Osteoblast (primary cell): ENCODE data around the gene CADPS2. TPM values are rescaled to one million over a fixed set of nuclear protein-coding genes. Genes with fewer than 3 reads are reported as not detected.

Experiments used
- DNase-seq: peaks from one replicate; pipeline ENCODE4 v3.0.0; 2011; ENCODE audit warnings: low spot score, mixed read lengths; ENCODE audit not compliant: insufficient read length; ENCODE audit errors: missing footprints
- H2AFZ ChIP-seq: 2 replicates; pipeline ENCODE4 v1.6.0; 2011; ENCODE audit warnings: mild to moderate bottlenecking, low read length
- H3K27ac ChIP-seq: 2 replicates; pipeline ENCODE4 v1.5.1; 2011; ENCODE audit warnings: mild to moderate bottlenecking, low read depth, low read length, moderate library complexity
- H3K27me3 ChIP-seq: 2 replicates; pipeline ENCODE4 v1.6.0; 2012; ENCODE audit warnings: mild to moderate bottlenecking, control low read depth, inconsistent platforms, low read length, moderate library complexity; ENCODE audit not compliant: insufficient read depth
- H3K36me3 ChIP-seq: 2 replicates; pipeline ENCODE4 v1.5.1; 2011; ENCODE audit warnings: mild to moderate bottlenecking, low read length, control low read depth, moderate library complexity; ENCODE audit not compliant: insufficient read depth
- H3K4me1 ChIP-seq: 2 replicates; pipeline ENCODE4 v1.5.1; 2011; ENCODE audit warnings: mild to moderate bottlenecking, low read length, control low read depth, moderate library complexity; ENCODE audit not compliant: insufficient read depth
- H3K4me2 ChIP-seq: 2 replicates; pipeline ENCODE4 v1.6.0; 2011; ENCODE audit warnings: mild to moderate bottlenecking, low read length; ENCODE audit not compliant: insufficient read depth
- H3K4me3 ChIP-seq: fragments of 200-600 bp; sonication (generic); 3 replicates; pipeline ENCODE4 v1.5.1; 2012; ENCODE audit warnings: mild to moderate bottlenecking, low read length, inconsistent platforms; ENCODE audit not compliant: insufficient read depth
- H3K79me2 ChIP-seq: 2 replicates; pipeline ENCODE4 v1.6.0; 2012; ENCODE audit warnings: mild to moderate bottlenecking, low read length, control low read depth, inconsistent platforms; ENCODE audit not compliant: insufficient read depth
- H3K9me3 ChIP-seq: 2 replicates; pipeline ENCODE4 v1.5.1; 2011; ENCODE audit warnings: low read depth, low read length, control low read depth
- H4K20me1 ChIP-seq: 2 replicates; pipeline ENCODE4 v1.6.0; 2012; ENCODE audit warnings: mild to moderate bottlenecking, low read length, control low read depth; ENCODE audit not compliant: insufficient read depth
- total RNA-seq: library from RNA; depleted of rRNA; stranded (reverse); fragments of >200 nt; gene quantifications from 2 replicates; pipeline ENCODE4 v1.2.3, GENCODE V29; 2012
- TF ChIP-seq, protein P1 (sequence below): IDR thresholded peaks from 2 replicates; pipeline ENCODE4 v1.5.1; 2011; ENCODE audit warnings: mild to moderate bottlenecking, low read depth, low read length, moderate library complexity; ENCODE audit errors: extremely low read depth

CADPS2 gene
- total RNA-seq, 1 donor = 21.7 TPM

DNA sequence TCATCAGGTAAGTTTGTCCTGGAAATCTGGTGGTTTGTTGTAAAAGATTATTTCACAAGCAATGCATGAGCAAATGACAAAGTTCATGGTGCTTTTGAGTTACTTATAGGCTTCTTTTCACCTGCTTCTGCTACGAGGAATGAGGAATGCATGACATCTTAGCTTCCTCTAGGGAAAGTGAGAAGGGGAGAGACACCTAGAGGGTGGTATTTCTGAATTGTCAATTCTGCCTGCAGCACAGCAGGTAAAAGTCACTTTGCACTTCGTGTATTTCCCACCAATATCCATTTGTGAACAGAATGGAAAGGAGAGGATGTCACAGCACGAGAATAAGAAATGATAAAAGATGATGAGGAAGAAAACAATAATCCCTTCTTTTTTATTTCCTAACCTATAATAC, 428.3 kb downstream of the CADPS2 start:
- DNase-seq = no peak
- Histone ChIP-seq H4K20me1 (no peaks in the 10 kb centered on the region), H3K4me1 (no peaks in the 10 kb centered on the region), H3K27me3 (no peaks in the 10 kb centered on the region), H3K4me2 (no peak overlapping the region), H2AFZ (no peak overlapping the region), H3K79me2 (no peaks in the 10 kb centered on the region), H3K27ac (no peak overlapping the region), H3K36me3 (no peaks in the 10 kb centered on the region), H3K9me3 (no peaks in the 10 kb centered on the region), H3K4me3 (no peak overlapping the region)
- TF ChIP-seq, protein P1, sequence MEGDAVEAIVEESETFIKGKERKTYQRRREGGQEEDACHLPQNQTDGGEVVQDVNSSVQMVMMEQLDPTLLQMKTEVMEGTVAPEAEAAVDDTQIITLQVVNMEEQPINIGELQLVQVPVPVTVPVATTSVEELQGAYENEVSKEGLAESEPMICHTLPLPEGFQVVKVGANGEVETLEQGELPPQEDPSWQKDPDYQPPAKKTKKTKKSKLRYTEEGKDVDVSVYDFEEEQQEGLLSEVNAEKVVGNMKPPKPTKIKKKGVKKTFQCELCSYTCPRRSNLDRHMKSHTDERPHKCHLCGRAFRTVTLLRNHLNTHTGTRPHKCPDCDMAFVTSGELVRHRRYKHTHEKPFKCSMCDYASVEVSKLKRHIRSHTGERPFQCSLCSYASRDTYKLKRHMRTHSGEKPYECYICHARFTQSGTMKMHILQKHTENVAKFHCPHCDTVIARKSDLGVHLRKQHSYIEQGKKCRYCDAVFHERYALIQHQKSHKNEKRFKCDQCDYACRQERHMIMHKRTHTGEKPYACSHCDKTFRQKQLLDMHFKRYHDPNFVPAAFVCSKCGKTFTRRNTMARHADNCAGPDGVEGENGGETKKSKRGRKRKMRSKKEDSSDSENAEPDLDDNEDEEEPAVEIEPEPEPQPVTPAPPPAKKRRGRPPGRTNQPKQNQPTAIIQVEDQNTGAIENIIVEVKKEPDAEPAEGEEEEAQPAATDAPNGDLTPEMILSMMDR = no peak

DNA sequence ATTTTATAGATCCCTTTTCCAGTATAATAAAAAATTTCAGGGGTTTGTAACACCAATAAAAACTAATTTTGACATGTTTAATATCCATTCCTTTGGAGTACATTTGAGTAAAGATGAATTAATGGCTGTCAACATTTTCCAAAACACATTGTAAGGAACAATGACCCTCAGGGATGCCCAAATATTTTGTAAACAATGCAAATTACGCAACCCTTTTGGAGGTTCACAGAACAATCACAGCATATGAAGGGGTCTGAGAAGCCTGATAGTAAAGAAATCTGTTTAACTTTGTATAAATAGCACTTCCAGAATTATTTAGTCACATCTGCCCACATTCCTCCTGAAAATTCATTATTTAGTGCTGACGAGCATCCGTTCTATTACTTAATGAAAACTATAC, 428.9 kb downstream of the CADPS2 start:
- H2AFZ ChIP-seq = no peak overlapping the region
- H4K20me1 ChIP-seq = no peaks in the 10 kb centered on the region
- no peaks in the 10 kb centered on the region for H3K4me1 ChIP-seq
- H3K9me3 ChIP-seq = no peaks in the 10 kb centered on the region
- TF ChIP-seq, protein P1 = no peak
- H3K36me3 ChIP-seq = no peaks in the 10 kb centered on the region
- no peaks in the 10 kb centered on the region for H3K79me2 ChIP-seq
- no peak overlapping the region for H3K4me3 ChIP-seq
- DNase-seq = no peak
- H3K4me2 ChIP-seq = no peak overlapping the region
- no peak overlapping the region for H3K27ac ChIP-seq
- no peaks in the 10 kb centered on the region for H3K27me3 ChIP-seq

DNA sequence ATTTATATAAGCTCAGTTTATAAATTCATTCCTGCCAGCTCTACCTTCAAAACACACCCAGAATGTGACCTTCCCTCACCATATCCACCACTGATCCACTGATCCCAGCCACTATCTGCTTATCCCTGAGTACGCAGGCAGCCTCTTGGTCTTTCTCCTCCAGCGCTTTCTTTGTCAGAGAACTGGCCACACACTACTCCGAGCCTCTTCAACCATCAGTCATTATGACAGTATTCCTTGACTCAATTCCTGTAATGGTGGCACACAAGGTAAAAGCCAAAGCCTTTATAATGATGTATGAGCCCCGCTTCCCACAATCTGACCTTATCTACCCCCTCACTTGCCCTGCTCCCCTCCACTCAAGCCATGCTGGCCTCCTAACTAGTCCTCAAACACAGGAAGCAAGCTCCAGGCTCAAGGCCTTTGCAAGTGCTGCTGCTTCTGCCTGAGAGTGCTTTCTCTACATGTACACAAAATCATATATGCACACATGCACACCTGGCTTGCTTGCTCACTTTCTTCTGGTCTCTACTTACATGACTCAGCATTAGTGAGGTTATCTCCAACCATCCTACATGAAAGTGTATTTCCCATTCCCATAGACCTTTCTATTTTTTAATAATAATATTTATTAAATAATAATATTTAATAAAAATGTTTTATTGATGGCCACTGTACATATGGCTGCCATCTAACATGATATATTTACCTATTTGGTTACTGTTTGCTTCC, 431.3 kb downstream of the CADPS2 start:
- H3K27ac ChIP-seq = no peak overlapping the region
- no peaks in the 10 kb centered on the region for H3K4me1 ChIP-seq
- H3K4me3 ChIP-seq = no peak overlapping the region
- no peak overlapping the region for H3K4me2 ChIP-seq
- H3K79me2 ChIP-seq = no peaks in the 10 kb centered on the region
- H4K20me1 ChIP-seq = no peaks in the 10 kb centered on the region
- TF ChIP-seq, protein P1 = no peak
- DNase-seq = no peak
- H3K9me3 ChIP-seq = no peaks in the 10 kb centered on the region
- H3K27me3 ChIP-seq = no peaks in the 10 kb centered on the region
- no peaks in the 10 kb centered on the region for H3K36me3 ChIP-seq
- no peak overlapping the region for H2AFZ ChIP-seq

DNA sequence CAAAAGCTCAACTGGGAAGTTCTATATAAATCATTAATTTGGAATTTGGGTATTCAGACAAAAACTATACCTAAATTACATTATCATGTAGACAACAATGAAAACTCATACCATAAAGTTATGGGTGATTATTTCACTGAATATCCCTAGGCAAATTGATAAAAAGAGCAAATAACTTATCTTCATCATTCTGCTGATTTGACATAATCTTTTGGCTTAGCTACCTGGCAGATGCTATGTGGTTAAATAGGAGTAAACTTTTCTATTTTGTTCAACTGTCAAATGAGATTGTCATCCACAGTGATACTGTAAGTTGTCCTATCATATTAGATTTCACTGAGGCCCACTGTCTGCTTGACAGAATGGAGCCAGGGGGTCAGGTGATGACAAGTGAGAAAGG, 432.8 kb downstream of the CADPS2 start:
- Histone ChIP-seq H3K4me3 (no peak overlapping the region), H3K27ac (no peak overlapping the region), H3K9me3 (no peaks in the 10 kb centered on the region), H3K4me1 (no peaks in the 10 kb centered on the region), H4K20me1 (no peaks in the 10 kb centered on the region), H2AFZ (no peak overlapping the region), H3K4me2 (no peak overlapping the region), H3K79me2 (no peaks in the 10 kb centered on the region), H3K27me3 (no peaks in the 10 kb centered on the region), H3K36me3 (no peaks in the 10 kb centered on the region)
- TF ChIP-seq, protein P1 = no peak
- DNase-seq = no peak
